ENCODE data around the gene MGME1. TPM values are rescaled to one million over a fixed set of nuclear protein-coding genes. Genes with fewer than 3 reads are reported as not detected.

The MGME1 gene
- total RNA-seq, 1 donor from 2014 or later: 7.9 TPM

- no peak for DNase-seq (ENCODE audit: low read depth in 2 of 2)
Observed at GRCh38 chr20:17992224-17992637, 23.4 kb downstream of the MGME1 start.

- DNase-seq (ENCODE audit: low read depth in 2 of 2): peak; percentile 61 to 81
Observed at GRCh38 chr20:17992847-17993513, 24.2 kb downstream of the MGME1 start.

DNA sequence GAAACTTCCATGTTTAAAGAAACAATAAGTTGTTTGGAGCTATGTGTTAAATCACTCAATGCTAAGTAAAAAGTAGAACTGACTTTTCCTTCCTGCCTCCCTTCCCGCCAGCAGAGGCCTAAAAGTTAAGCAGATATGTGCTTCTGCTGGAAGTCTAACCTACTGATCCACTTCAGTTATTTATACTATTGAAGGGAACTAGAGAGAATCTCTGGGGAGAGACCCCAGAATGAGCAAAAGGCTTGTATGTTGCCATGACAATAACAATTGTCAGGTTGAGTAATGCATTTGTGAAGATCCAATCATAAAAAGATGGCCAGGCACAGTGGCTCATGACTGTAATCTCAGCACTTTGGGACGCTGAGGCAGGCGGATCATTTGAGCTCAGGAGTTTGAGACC is 24.7 kb downstream of the MGME1 start:
- peak; percentile 36 to 41 for DNase-seq (ENCODE audit: low read depth in 2 of 2)

- peak; percentile 65 to 76 for DNase-seq (ENCODE audit: low read depth in 2 of 2)
Observed at GRCh38 chr20:17995967-17996819, 27.4 kb downstream of the MGME1 start.

GRCh38 chr20:17998446-17998845 is 29.6 kb downstream of the MGME1 start:
- DNase-seq (ENCODE audit: low read depth in 2 of 2): no peak

DNA sequence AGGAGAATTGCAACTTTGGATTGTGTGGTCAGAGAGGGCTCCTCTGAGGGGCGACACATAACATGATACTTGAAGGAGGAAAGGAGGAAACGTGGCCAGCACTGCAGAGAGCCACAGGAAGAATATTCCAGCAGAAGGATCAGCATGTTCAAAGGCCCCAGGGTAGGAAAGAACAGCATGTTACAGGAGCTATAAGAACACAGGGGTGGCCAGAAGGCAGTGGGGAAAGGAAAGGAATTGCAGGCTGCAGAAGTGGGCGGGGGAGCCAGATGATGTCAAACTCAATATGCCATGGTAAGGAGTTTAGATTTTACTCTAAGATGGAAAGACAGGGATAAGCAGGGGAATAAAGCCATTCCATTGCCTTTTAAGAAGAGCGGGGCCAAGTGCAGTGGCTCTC is 30.7 kb downstream of the MGME1 start:
- no peak for DNase-seq (ENCODE audit: low read depth in 2 of 2)

- DNase-seq (ENCODE audit: low read depth in 2 of 2): peak in 1 of 2 donors; percentile 51
Observed at GRCh38 chr20:18001131-18001921, 32.5 kb downstream of the MGME1 start.

DNA sequence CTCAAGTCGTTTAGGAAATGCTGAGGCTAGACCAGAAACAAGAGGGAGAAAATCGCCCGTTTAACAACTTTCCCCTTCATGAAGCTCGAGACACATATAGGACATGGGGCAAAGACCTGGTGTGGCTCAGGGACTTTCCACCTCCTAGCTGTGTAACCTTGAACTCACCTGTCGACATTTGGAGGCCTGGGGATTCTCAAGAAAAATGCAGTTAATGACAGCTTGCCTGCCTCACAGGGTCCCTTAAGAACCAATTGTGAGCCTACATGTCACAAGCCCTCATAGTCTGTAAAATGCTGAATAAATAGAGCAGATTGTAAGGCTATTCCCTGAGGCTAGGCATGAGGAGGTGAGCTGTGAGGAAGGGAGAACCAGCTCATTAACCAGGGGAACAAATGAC is 35.1 kb downstream of the MGME1 start:
- DNase-seq (ENCODE audit: low read depth in 2 of 2): no peak

GRCh38 chr20:18004384-18005031 is 35.7 kb downstream of the MGME1 start:
- no peak for DNase-seq (ENCODE audit: low read depth in 2 of 2)

- DNase-seq (ENCODE audit: low read depth in 2 of 2): no peak
Observed at GRCh38 chr20:18005170-18005989, 36.6 kb downstream of the MGME1 start.

GRCh38 chr20:18005990-18006364 is 37.2 kb downstream of the MGME1 start:
- DNase-seq (ENCODE audit: low read depth in 2 of 2): no peak

GRCh38 chr20:18006684-18007083 is 37.9 kb downstream of the MGME1 start:
- DNase-seq (ENCODE audit: low read depth in 2 of 2): no peak

DNA sequence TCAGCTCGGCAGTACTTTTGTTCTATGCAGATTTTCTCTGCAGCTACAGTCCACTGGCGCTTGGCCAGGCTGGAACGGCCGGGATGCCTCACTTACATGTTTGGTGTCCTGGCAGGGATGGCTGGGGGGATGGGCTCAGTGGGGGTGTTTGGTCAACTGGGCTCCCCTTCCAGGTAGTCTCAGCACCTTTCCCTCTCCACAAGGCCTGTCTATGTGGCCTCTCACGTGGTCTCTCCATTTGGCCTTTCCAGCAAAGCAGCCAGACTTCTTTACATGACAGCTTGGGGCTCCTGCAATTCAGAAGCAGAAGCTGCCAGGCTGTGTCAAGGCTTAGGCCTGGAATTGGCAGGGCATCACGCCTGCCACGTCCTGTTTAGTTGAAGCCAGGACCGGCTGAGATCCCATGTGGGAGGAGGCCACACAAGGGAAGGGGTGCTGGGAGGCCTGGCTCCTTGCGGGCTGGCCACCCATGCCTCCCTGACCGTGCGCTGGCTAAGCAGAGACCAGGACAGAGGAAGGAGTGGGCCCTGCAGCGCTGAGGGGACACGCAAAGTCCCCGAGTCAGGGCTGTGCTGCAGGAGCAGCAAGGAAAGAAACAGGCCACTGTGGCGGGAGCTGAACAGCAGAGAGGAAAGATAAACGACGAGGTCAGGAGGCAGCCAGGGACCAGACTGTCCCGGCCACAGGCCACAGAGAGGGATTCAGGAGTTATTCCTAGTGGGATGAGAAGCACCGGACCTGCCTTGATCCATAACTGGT is 38.9 kb downstream of the MGME1 start:
- DNase-seq (ENCODE audit: low read depth in 2 of 2): no peak

GRCh38 chr20:18009116-18009515 is 40.3 kb downstream of the MGME1 start:
- no peak for DNase-seq (ENCODE audit: low read depth in 2 of 2)

DNA sequence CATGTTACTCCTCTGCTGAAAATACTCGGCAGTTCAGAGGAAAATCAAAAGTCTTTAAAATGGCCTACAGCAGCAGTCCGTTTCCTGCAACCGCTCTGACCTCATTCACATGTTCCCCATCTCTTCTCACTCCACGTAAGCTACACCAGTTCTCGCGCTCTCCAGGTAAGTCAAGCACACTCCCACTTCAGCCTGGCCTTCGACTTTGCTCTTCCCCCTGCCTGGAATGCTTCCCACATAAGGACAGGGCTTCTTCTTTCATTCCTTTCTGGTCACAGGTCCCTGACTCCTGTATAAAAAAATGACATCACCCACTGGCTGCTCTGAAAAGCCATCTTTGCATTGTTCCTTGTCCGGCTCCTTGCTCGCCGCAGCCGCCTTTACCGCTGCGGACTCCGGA is 42.7 kb downstream of the MGME1 start:
- no peak for DNase-seq (ENCODE audit: low read depth in 2 of 2)

DNA sequence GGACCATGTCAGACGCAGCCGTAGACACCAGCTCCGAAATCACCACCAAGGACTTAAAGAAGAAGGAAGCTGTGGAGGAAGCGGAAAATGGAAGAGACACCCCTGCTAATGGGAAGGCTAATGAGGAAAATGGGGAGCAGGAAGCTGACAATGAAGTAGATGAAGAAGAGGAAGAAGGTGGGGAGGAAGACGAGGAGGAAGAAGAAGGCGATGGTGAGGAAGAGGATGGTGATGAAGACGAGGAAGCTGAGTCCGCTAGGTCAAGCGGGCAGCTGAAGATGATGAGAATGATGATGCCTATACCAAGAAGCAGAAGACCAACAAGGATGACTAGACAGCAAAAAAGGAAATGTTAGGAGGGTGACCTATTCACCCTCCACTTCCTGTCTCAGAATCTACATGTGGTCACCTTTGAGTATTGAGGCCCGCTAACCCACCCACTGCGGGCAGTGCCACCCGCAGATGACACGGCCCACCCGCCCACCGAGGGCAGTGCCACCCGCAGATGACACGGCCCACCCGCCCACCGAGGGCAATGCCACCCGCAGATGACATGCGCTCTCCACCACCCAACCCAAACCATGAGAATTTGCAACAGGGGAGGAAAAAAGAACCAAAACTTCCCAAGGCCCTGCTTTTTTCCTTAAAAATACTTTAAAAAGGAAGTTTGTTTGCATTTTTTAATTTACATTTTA is 43.3 kb downstream of the MGME1 start:
- no peak for DNase-seq (ENCODE audit: low read depth in 2 of 2)

GRCh38 chr20:18012901-18013300 is 44.1 kb downstream of the MGME1 start:
- DNase-seq (ENCODE audit: low read depth in 2 of 2): no peak

- DNase-seq (ENCODE audit: low read depth in 2 of 2): no peak
Observed at GRCh38 chr20:18014411-18014810, 45.6 kb downstream of the MGME1 start.

DNA sequence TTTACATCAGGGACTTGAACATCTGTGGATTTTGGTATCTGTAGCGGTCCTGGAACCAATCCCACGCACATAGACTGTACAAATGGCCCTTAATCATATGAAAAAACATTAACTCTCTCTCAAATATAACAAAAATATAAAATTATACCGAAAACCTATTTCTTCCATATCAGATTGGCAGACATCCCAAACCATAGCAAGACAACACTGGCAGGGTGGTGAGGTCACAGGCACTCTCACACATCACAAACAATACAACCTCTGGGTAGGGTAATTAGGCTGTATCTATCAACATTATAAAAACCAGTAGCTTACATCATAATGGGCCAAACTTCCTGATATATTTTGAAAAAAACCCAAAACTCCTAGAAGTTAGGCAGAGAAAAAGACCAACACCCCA is 48.0 kb downstream of the MGME1 start:
- DNase-seq (ENCODE audit: low read depth in 2 of 2): no peak
